GM19193 (cell line): Measurements from ENCODE around the gene KRTAP19-2.

ENCODE experiments used
- POLR2A ChIP-seq: IDR thresholded peaks from 4 replicates; pipeline ENCODE4 v1.6.1; 2011; ENCODE audit not compliant: insufficient read depth, insufficient read length; ENCODE audit errors: extremely low read depth

Gene KRTAP19-2

DNA sequence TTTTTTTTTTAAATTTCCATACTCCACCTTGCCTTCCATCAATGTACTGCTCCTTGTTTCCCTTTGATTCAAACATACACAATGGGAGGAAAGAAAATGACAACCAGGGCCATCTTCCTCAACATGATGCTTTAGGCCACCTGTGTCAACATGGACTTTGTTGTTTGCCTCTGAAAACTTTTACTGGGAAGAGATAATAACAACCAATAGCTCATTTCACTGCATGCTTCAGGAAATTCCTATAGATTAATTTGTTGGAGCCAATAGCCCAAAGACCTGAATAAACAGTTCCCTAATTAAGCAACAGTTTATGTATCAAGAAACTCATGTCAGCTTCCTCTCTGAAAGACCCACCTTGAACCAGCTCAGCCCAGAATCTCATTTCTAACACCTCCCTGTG lies 44.0 kb downstream of the KRTAP19-2 start:
- TF ChIP-seq POLR2A, result no peak

DNA sequence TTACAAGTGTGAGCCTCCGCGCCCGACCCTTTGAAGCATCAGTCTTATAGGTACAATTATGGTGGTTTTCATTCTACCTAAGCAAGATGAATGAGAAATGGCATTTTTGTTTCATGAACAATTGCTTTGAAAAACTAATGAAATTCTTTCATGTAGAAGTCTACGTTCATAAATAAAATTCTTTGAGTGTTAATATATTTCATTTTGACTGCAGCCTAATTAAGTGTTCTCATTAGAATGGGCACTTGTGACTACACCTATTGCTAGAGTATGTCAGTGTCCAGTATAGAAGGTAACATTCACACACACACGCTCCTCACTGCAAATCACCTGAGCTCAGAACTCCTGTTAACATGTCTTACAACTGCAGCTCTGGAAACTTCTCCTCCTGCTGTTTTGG lies 47.3 kb downstream of the KRTAP19-2 start, which contains the start of gene KRTAP15-1:
TSS of gene KRTAP15-1 (plus strand) at position 301 of the 400 bp plus-strand sequence. CDS start at position 354, 53 bp downstream.
- no peak for TF ChIP-seq POLR2A
